Stimulated activated naive CD4-positive, alpha-beta T cell treated with Interleukin-2 at 50 U/mL for 16 hours (primary cell): Measurements from ENCODE around the gene TMEM170B.

Source experiments
- DNase-seq: peaks from one replicate; lab custom pipeline; 2025; lab: John Stamatoyannopoulos, UW

Gene TMEM170B

DNA sequence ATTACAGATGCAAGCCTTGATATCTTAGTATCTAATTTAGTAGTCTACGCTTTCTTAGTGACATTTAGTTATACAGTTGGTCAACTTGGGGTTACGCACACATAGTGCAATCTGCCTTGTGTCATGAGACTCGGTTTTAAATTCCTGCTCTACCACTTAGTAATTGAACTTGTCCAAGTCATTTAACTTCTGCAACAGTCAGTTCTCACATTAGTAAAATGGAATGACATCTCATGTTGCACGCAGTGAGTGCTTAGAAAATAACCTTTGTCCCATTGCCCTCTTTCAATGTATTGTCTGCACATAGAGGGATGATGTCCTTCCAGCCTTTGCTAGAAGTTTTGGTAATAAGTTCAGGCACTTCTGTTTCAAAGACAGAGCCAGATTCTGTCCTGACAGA is 48.6 kb downstream of the TMEM170B start:
- no peak for DNase-seq

DNA sequence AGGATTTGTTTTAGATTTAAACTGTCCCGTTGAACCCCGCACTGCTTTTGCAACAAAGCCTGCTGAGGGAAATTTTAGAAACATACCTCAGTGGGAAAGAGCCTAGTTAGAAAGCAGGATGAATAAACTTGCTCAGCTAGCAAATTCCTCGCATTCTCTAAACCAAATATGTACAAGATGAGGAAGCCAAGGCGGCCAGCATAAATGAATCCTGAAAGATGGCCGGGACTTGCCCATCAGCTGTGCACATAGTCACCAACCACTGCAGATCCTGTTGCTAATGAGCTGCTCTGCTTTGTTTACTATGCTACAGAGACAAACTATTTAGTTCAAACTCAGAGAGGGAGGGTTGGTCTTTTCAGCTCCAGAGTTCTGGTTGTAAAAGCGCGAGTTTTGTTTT is 49.0 kb downstream of the TMEM170B start:
- no peak for DNase-seq

DNA sequence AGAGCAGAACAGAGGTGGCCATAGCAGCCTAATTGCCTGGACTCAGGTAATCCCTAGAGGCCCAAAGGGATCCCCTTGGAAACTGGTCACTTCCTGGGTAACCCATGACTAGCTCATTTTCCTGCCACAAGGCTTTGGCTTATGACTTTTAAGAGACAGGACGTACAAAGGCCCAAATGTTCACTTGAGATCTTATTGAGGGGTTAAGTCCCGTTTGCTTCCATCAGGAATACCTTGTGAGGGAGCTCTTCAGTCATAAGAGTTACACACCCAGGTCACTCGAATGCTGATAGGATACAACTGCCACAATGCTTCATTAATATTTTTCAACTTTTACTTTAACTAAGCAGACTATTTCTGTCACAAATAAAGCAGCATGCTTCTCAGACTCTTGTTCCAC is 51.7 kb downstream of the TMEM170B start:
- DNase-seq, result no peak

DNA sequence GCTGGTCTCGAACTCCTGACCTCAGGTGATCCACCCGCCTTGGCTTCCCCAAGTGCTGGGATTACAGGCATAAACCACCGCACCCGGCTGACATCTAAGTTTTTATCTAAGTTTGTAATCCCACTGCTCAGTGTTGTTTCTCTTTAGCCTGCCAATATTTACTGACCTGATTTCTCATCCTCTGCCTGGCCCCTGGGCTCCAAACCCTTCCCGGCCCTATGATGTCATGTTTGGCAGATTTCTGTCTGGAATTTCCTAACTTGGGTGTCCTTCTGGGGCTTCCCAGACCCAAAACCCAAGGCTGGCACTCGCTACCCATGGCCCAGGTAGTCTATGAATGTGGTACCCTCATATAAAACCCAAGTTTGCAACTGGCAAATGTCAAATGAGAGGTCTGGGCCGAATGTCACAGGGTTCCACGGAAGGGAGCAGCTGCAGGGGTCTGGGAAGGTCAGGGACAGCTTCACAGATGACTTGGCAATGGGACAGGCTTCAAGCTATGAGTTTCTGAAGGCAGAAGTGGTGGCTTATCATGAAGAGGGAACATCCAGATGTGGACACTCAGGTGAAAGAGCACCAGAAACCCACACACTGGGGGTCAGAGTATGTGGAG is 54.9 kb downstream of the TMEM170B start:
- no peak for DNase-seq

DNA sequence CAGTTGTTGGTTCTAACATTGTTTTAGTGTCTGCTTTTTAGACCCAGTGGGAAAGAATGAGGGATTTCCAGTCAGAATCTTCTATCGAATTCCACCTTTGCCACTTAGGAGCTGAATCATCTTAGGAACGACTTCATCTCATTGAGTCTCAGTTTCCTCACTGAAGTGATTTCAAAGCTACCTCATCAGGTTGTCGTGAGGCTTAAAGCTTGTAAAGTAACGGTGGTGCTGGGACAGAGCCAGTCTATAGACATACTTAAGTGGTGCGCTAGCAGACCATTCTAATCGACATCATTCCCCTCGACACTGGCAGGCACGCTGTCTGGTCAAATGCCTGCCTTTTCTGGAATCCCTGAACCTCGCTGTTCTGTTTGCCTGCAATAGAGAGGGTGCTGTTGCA is 55.5 kb downstream of the TMEM170B start:
- DNase-seq, result no peak

DNA sequence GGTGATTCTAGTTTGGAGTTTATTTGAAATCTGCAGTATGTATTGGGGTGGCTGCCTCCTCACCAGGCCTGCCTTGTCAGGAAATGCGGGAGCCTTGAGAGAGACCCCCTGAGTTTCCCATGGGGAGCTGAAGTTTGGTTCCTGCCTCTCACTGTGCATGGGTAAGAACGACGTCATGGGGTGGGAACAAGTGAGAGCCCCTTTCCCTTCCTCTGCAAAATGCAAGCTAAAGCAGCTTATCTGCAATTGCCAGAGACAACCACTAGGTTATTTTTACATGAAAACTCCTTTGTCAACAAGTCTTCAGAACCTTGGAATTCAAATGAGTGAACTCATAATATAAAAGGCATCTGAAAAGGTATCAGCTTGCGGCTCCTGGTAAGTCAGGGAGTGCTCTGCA is 58.4 kb downstream of the TMEM170B start:
- DNase-seq, result no peak

DNA sequence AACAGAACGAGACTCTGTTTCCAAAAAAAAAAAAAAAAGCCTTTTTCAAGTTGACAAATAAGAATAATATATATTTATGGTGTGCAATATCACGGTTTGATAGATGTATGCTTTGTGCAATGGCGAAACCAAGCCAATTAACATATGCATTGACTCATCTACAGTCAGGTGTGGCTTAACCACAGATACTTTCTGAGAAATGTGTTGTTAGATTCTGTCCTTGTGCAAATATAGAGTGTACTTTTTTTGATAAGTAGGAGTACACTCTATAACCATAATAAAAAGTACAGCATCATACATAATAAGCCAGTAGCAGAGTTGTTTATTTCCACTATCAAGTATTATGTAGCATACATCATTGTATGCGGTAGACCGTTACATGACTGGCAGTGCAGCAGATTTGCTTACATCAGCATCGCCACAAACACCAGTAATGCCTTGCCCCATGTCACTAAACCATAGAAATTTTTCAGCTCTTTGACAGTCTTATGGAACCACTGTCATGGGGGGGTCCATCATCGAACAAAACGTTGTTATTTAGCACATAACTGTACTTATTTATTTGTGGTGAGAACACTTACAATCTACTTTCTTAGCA is 59.2 kb downstream of the TMEM170B start:
- DNase-seq, result no peak

DNA sequence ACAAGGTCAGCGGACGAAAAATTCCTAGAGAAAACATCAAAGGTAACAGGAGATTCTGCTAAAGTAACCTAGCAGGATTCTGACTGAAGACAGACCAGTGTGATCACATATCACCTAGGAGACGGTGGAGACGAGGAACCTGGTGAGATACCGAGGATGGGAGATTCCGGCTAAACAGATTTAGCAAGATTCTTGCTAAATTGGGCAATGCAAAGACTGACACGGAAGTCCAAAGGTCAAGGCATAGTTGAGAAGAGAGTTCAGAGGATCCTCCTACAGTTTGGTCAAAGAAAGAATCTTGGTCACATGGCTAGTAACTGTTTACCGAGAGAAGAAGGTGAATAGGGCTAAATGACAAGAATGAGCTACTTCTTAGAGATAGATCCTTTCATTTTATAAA is 61.1 kb downstream of the TMEM170B start:
- DNase-seq, result no peak

DNA sequence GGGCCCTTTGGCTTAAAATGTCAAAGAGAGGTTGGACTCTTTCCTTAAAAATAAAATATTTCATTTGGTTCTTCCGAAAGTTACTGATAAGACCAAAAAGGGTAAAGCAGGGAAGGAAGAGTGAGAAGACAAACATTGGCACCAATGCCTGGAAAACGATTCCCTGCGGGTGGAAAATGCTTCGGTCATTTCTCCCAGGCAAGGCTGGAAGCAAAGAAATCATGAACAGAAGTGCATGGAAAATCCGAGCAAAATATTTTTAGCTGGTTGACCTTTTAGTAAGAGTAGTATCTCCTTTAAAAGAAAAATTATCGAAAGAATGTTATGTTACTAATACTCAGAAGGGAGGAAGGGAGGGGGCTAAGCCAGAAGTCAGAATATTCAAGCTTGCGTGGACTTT is 62.7 kb downstream of the TMEM170B start:
- no peak for DNase-seq

DNA sequence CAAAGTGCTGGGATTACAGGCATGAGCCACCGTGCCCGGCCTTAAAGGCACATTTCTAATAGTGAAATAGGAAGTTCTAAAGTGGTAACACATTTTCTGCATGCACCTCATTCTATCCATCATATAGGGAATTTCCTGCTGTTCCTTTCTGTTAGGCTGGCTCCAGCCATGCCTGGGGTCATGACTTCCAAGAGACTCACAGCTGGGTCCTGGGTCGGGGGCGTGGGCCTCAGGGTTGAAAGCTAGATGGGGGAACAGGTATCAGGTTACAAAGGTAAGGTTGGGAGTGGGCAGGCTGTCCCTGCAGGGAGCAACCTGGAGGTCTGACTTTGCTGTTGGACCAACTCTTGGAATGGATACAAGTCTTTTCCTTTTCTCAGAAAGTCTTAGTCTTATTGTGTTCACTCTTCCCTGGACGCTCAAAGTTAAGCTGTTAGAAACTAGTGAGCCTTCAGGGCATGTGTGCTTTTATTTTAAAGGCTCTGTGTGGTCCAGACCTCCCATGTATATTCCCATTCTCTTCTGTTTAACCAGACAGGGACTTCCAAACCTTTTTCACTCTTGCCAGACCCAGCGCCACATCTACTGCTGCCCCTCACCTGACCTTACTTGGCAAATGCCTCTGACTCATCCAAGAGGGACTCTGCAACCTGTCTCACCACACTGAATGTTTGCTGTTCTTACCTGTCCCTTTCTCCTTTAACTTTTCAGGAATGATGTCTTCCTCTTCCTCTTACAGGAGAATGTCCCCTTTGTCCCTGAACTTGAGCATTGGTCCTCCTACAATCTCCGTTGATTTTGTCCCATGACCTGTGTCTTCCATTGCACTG is 64.4 kb downstream of the TMEM170B start:
- no peak for DNase-seq

DNA sequence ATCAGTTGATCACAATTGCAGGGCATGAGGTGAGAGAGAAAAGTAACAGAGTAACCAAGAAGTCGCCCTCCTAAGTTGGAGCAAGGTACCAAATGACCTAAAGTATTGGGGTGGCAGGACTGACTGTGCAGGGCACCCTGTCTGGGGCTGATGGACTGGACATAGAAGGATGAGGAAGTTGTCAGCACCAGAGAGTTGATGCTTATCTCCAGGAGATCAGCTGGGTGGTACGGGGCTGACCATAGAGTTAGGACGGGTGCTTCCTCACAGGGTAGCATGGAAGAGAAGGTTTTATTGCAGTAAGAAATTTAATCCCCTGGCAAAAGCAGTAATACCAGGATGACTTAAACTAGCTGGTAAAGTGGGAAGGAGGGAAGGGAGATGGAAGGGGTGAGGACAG is 66.7 kb downstream of the TMEM170B start:
- DNase-seq, result no peak

DNA sequence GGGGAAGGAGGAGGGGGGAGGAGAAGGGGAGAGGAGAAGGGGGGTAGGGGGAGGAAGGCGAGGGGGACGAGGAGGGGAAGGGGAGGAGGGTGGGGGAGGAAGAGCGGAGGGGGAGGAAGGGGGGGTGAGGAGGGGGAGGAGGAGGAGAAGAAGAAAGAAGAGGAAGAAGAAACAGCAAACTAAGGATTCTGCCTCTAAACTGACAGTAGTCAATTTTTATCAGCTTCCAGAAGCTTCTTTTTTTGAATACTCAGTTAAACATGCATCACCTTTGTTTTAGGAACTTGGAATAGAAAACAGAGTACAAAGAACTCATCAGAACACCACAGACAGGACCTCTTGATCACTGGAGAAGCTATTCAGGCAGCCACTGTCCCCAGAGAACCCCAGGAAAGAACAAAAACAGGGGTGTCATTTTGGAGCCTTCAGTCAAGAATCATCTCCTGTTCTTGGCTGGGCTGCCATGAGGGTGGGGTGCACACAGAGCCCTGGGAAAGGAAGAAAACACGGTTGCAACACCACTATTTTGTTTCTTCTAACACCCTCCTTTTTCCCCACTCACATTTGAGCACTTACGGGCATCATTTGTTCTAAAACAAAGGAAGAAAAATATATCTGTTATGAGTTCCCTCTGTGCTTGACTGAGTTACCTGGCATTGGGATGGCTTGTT is 67.4 kb downstream of the TMEM170B start:
- DNase-seq, result no peak

DNA sequence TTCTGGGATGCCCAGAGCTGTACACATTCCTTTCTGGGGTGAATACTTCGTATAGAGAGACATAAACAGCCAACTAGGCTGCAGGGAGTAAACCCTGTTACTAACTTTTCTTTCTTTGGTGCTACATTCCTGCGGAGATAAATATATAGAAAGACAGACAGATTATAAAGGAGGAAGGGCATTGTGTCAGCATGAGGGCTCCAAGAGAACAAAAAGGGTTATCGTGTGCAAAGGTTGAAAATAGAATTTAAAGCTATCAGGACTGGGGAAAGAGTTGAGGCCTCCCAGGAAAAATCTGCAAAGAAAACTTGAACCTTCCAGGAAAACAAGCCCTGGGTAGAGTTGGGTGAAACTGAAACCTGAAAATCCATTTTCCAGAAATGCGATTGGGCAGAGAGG is 68.0 kb downstream of the TMEM170B start:
- DNase-seq, result no peak

DNA sequence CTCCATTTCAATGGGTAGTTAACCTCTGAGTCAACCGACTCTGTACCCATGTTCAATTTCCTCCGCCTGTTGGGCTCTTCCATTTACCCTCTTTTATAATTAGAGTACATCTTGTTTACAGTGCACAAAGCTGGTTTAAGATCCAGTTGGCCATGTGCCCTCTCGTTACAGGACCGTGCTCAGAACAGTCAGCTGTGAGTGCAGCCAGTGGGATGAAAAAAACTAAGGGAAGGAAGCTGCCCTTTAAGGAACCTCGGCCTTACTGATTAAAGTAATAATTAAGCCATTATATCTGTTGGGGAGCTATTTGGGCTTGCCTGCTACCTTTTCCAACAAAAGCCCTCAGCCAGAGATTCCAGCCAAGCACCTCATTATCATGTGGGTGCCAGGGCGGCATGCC is 68.8 kb downstream of the TMEM170B start:
- DNase-seq, result no peak

DNA sequence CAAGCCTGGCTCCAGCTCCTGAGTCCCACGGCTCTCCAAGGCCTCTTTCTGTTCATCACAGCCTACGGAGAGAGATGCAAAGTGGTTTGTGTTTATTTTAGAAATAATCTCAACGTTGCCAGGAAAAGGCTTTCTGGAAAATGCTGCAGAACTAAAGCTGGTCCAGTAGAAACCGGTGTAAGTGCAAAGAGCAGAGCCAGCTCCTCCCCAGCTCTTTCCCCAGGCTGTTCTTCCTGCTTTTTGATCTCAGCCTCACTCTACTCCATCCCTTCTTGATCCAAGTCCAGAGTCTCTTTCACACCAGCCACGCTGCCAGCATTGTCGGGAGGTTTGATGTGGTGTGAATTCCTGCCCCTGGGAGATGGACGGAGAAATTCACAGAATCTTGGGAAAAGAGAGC is 69.8 kb downstream of the TMEM170B start:
- DNase-seq, result no peak

DNA sequence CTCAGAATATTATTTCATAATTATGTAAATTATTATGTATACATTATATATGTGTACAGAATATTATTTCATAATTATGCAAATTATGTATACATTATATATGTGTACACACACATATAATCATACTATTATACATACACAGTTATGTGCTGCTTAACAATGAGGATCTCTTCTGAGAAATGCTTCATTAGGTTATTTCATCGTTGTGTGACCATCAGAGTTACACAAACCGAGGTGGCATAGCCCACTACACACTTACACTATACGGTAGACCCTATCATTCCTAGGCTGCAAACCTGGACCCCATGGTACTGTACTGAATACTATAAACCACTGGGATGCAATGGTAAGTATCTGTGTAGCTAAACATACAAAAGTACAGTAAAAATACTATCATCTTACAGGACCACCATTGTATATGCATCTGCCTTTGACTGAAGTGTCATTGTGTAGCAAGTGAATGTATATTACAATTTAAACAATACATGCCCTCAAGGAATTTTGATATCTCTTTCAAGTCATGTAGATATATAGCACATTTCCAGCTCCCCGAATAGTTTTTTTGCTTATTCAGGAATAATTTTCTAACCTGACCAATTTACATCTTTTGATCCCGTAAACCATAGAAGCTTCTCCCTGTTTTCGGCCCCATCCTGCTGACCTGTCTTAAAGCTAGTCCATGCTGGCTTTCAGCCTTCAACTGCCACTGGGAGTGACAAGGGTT is 71.2 kb downstream of the TMEM170B start:
- DNase-seq, result no peak

DNA sequence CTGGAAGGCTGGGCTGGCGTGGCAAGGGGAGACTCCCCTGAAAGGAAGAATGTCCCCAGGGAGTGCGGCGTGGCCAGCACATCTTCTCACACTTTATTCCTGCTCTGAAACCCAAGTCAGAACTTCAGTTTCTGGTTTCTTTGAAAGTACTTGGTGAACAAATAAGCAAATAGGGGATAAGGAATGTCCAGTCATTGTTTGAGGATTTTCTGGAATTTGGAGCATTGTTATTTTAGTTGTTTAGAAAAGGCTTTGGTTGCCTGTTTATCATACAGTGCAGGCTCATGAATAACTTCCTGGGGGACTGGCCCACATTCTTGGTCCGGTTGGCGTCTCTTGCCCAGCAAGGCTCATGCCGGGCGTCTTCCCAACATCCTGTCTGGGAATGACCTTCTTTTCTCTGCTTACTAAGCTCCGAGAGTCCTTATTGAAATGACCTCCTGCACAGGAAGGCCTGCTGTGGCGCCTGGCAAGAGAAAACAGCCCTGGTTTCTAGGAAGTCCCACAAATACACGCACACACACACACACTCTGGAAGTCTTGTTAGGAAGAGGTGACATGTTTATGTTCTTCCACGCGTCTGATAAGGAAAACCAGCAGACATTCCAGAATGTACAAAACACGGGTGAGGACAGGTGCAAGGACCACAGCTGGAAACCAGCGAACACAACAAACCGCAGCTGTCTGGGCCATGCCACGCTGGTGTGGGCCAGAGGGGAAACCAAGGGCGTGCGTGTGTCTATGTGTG is 71.9 kb downstream of the TMEM170B start:
- DNase-seq, result no peak

DNA sequence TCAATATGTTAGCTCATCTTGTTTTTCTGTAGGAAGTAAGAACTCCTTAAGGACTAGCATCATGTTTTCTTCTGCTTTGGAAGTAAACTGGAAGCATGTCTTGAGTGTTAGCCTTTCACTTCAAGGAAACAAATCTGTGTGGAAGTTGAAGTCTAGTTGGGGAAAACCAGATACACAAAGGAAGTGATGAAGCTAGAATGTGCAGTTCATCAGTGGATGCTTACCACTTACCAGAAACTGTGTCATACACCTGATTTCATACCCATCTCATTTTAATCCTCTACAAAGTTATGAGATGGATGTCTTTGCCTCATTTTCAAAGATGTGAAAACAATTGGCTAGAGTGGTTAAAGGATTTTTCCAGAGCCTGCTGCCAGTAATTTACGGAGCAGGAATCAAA is 75.8 kb downstream of the TMEM170B start:
- DNase-seq, result no peak

DNA sequence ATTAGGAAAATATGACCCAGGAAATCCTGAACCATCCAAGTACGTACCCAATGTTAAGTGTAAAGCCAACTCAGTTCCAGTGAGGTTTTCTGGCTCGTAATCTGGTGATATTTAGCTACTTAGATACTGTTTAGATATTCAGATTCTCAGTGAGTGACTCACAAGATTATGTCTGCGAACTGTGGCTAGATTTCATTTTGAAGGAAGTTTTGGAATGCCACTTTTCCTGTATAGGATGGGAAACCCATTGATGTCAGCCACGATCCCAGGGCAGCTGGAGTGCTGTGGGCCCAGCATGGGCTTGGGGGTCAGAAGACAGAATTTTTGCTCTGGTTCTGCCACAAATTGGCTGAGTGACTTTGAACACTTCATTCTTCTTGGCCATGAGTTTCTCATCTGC is 76.3 kb downstream of the TMEM170B start:
- no peak for DNase-seq

DNA sequence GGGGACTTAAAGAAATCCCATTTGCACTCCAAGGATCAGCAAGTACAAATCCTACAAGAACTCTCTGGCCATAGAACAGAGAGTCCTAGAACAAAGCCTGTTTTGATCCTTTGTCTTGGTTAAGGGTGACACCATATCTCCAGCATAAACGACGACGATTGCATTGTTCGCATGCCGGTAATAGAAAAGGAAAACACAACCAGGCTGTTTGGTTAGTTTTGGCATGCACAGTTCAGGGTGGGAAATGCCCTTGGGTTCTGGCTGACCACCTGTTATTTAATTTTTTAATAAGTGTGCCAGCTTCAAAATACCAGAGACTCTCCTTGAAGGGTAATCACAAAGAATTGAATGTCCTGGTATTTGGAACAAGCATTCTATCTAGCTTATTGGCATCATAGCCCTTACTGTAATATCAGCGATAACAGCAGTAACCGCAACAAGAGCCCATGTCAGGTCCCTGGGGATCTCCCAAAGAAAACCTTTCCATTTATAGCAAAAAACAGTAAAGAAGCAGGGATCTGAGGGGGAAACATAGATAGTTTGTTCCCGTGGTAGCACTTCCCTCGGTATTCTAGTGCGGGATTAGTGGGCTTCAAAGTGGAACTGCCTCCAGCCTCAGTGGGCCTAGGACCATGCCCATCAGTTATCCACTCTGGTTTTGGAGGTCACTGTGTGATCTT is 77.1 kb downstream of the TMEM170B start:
- DNase-seq, result no peak

DNA sequence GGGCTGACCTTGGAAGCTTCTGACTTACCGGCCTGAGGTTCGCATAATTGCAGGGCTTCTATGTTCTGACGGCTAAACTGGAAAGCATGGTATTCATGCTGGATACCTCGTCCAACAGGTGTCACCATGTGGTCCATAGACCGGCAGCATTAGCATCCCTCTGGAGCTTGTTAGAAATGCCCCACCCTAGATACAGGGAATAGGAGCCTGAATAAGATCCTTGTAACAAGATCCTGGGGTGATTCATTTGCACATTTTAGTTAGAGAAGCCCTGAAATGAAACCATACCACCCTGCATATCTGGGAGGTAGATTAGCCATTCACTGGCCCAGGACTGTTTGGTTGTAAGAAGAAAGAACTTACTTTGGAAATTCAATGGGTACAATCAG is 77.7 kb downstream of the TMEM170B start:
- no peak for DNase-seq
